ENCODE measurements around the gene KRT2. TPM values are rescaled to one million over a fixed set of nuclear protein-coding genes. Genes with fewer than 3 reads are reported as not detected.
A peak's percentile ranks its signal among the peaks of the same experiment; 100 is the strongest.

KRT2 gene
- total and polyA plus RNA-seq, 9 of the 15 experiments (the other 6 are each of a cell fraction or from before 2014, with no cell fraction given), result 0.03 to 0.69 (median 0.07) TPM; not detected in 2

DNA sequence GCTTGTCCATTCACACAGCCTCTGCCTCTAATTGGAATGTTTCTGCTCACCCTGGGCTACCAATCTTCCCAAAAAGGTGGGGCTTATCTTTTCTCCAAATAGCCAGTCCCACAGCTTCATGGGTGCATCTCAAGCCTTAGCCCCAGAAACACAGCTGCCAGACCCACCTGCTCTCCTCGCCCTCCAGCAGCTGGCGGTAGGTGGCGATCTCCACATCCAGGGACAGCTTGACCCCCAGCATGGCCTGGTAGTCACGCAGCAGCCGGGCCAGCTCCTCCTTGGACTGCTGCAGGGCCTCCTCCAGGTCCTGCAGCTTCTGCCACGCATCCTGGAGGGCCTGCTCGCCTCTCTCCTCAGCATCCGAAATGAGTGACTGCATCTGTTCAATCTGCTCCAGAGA is 40.2 kb upstream of the KRT2 start:
- in situ Hi-C loops (cut with MboI) (no loop called here), intact Hi-C loops (cut with micrococcal nuclease) (loop anchor here (10.0 kb wide), 2 partner anchors 107 to 183 kb away; no protein-coding TSS in a partner anchor)
- peak; percentile 71 for FAIRE-seq
- TF ChIP-seq, protein P1, sequence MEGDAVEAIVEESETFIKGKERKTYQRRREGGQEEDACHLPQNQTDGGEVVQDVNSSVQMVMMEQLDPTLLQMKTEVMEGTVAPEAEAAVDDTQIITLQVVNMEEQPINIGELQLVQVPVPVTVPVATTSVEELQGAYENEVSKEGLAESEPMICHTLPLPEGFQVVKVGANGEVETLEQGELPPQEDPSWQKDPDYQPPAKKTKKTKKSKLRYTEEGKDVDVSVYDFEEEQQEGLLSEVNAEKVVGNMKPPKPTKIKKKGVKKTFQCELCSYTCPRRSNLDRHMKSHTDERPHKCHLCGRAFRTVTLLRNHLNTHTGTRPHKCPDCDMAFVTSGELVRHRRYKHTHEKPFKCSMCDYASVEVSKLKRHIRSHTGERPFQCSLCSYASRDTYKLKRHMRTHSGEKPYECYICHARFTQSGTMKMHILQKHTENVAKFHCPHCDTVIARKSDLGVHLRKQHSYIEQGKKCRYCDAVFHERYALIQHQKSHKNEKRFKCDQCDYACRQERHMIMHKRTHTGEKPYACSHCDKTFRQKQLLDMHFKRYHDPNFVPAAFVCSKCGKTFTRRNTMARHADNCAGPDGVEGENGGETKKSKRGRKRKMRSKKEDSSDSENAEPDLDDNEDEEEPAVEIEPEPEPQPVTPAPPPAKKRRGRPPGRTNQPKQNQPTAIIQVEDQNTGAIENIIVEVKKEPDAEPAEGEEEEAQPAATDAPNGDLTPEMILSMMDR (IDR thresholded peaks at IDR 0.05 in 2 of 3, conservative IDR thresholded peaks at IDR 0.05 in 1 of 3; ENCODE audit: insufficient read depth in 2 of 3, low read depth in 1 of 3, low read length in 3 of 3), result peak; percentile 67 to 74 (median 68)
- TF ChIP-seq NUFIP1 (IDR thresholded peaks at IDR 0.05; ENCODE audit: partially characterized antibody), result no peak
- TF ChIP-seq RAD21 (CRISPR knock-in tag; conservative IDR thresholded peaks at IDR 0.05 in 1 of 2, IDR thresholded peaks at IDR 0.05 in 1 of 2), result peak in 1 of 2 experiments; percentile 67; a peak in 2 of 4 replicates
- TF ChIP-seq, protein P2, sequence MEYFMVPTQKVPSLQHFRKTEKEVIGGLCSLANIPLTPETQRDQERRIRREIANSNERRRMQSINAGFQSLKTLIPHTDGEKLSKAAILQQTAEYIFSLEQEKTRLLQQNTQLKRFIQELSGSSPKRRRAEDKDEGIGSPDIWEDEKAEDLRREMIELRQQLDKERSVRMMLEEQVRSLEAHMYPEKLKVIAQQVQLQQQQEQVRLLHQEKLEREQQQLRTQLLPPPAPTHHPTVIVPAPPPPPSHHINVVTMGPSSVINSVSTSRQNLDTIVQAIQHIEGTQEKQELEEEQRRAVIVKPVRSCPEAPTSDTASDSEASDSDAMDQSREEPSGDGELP (CRISPR knock-in tag; IDR thresholded peaks at IDR 0.05; ENCODE audit: borderline replicate concordance), result peak; percentile 45; the same call in 1 of the 2 replicates
- TF ChIP-seq CTBP1 (IDR thresholded peaks at IDR 0.05; ENCODE audit: borderline replicate concordance), result peak; percentile 13; the same call in 1 of the 2 replicates
- 0 out of 2 replicates have a peak, but pooled peaks have one; percentile 25 for TF ChIP-seq BHLHE40 (IDR thresholded peaks at IDR 0.05; ENCODE audit: low read length)
- TF ChIP-seq SMC3 (conservative IDR thresholded peaks at IDR 0.05; ENCODE audit: insufficient read depth, low read depth, low read length), result peak; percentile 61
- TF ChIP-seq, protein P3, sequence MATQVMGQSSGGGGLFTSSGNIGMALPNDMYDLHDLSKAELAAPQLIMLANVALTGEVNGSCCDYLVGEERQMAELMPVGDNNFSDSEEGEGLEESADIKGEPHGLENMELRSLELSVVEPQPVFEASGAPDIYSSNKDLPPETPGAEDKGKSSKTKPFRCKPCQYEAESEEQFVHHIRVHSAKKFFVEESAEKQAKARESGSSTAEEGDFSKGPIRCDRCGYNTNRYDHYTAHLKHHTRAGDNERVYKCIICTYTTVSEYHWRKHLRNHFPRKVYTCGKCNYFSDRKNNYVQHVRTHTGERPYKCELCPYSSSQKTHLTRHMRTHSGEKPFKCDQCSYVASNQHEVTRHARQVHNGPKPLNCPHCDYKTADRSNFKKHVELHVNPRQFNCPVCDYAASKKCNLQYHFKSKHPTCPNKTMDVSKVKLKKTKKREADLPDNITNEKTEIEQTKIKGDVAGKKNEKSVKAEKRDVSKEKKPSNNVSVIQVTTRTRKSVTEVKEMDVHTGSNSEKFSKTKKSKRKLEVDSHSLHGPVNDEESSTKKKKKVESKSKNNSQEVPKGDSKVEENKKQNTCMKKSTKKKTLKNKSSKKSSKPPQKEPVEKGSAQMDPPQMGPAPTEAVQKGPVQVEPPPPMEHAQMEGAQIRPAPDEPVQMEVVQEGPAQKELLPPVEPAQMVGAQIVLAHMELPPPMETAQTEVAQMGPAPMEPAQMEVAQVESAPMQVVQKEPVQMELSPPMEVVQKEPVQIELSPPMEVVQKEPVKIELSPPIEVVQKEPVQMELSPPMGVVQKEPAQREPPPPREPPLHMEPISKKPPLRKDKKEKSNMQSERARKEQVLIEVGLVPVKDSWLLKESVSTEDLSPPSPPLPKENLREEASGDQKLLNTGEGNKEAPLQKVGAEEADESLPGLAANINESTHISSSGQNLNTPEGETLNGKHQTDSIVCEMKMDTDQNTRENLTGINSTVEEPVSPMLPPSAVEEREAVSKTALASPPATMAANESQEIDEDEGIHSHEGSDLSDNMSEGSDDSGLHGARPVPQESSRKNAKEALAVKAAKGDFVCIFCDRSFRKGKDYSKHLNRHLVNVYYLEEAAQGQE (IDR thresholded peaks at IDR 0.05; ENCODE audit: borderline replicate concordance), result peak; percentile 53; the same call in 1 of the 2 replicates
- TF ChIP-seq, protein P3 (CRISPR knock-in tag; IDR thresholded peaks at IDR 0.05; ENCODE audit: low read depth), result no peak

More for the DNA sequence above, 40.2 kb upstream of the KRT2 start:
- ChIA-PET POLR2A (interaction anchor here (0.6 to 1.0 kb wide), 6 partner anchors 12 to 174 kb away, joined by 3 to 4 read pairs (median 3); partner anchors contain the start of gene KRT1), CTCF (ENCODE audit: low intra/inter-chr PET ratio) (interaction anchor here (1.7 kb wide), 1 partner anchor 178 kb away, joined by 8 read pairs; no protein-coding TSS in a partner anchor)
- BruUV-seq (replicated peaks), result no TSS peak
- Histone ChIP-seq H3K4me2 (ENCODE audit: insufficient read depth, low read length) (no peak overlapping the region), H3K4me3 (no peak overlapping the region), H3K27ac (ENCODE audit: extremely low read depth, low read depth, low read length) (no peak overlapping the region), H3K27me3 (ENCODE audit: control insufficient read depth in 2 of 2, insufficient read depth in 2 of 2, low read length in 2 of 2) (peaks cover 14 to 42% of the 10 kb centered on the region in 2 experiments; a peak in 4 of 5 replicates), H3K79me2 (ENCODE audit: control insufficient read depth, insufficient read depth, low read length) (no peaks in the 10 kb centered on the region), H3K9me3 (replicated peaks; ENCODE audit: control insufficient read depth, insufficient read depth, low read depth, low read length) (no peaks in the 10 kb centered on the region), H3K9me1 (ENCODE audit: control insufficient read depth, insufficient read depth, low read length) (no peaks in the 10 kb centered on the region), H4K20me1 (replicated peaks; ENCODE audit: control insufficient read depth, insufficient read depth, low read length) (peaks cover 4% of the 10 kb centered on the region; the same call in 1 of the 2 replicates), H3K36me3 (ENCODE audit: control insufficient read depth, insufficient read depth, low read length) (no peaks in the 10 kb centered on the region), H2AFZ (ENCODE audit: low read depth, low read length) (no peak overlapping the region), H3K4me1 (replicated peaks in 1 of 2; ENCODE audit: control insufficient read depth in 2 of 2, insufficient read depth in 2 of 2, low read length in 2 of 2) (peaks cover 0 to 10% of the 10 kb centered on the region in 2 experiments; a peak in 1 of 5 replicates), H3K9ac (ENCODE audit: insufficient read depth in 1 of 2, low read depth in 2 of 2, low read length in 2 of 2) (no peak overlapping the region)
- ATAC-seq, result peak; percentile 96
- peak; percentile 46 to 69 (median 58) for DNase-seq (ENCODE audit: extremely low read depth in 1 of 4, low spot score in 3 of 4)
- WGBS (ENCODE audit: insufficient coverage, low coverage, missing lambda C conversion rate), result 2% methylated on average over 7 of the region's 8 CpGs

All from K562 (cell line).